ENCODE results near the gene RANBP1. TPM values are rescaled to one million over a fixed set of nuclear protein-coding genes. Genes with fewer than 3 reads are reported as not detected.

The RANBP1 gene
- total RNA-seq, 2 experiments from 2014 or later, result 68.1 to 72.1 TPM

- Histone ChIP-seq H3K36me3 (ENCODE audit: insufficient read depth, low read length) (no peaks in the 10 kb centered on the region), H3K9me3 (ENCODE audit: control insufficient read depth in 1 of 2, insufficient read depth in 1 of 2, low read length in 2 of 2) (no peaks in the 10 kb centered on the region), H3K4me1 (ENCODE audit: insufficient read depth, low read length) (peaks cover 15% of the 10 kb centered on the region), H3K27me3 (ENCODE audit: control insufficient read depth in 1 of 2, insufficient read depth in 2 of 2, low read length in 2 of 2) (peaks cover 4 to 6% of the 10 kb centered on the region in 2 experiments), H3K27ac (ENCODE audit: low read depth in 1 of 2, low read length in 2 of 2) (no peak overlapping the region), H3K4me3 (ENCODE audit: low read length) (no peak overlapping the region)
- no peaks in the 10 kb centered on the region for H3K9me3 Mint-ChIP-seq
- no peak for TF ChIP-seq CTCF (IDR thresholded peaks at IDR 0.05)
- ATAC-seq (ENCODE audit: poor library complexity) (no peak), DNase-seq (no peak)
- H3K27me3 Mint-ChIP-seq, result no peaks in the 10 kb centered on the region
- no peaks in the 10 kb centered on the region for H3K36me3 Mint-ChIP-seq (ENCODE audit: low read depth)
- H3K4me3 Mint-ChIP-seq, result no peak overlapping the region
- POLR2A ChIA-PET, result no interaction called here
- intact Hi-C loops (cut with DNase I, micrococcal nuclease), result no loop called here
- CTCF ChIA-PET, result no interaction called here
- no peak overlapping the region for H3K27ac Mint-ChIP-seq
- H3K4me1 Mint-ChIP-seq (ENCODE audit: low read depth), result no peaks in the 10 kb centered on the region
Observed at GRCh38 chr22:20151276-20151588, 35.3 kb downstream of the RANBP1 start.

GRCh38 chr22:20152464-20152890 is 36.6 kb downstream of the RANBP1 start:
- H3K4me3 Mint-ChIP-seq, result no peak overlapping the region

GRCh38 chr22:20153945-20154344 is 38.0 kb downstream of the RANBP1 start:
- DNase-seq (no peak), ATAC-seq (ENCODE audit: poor library complexity) (no peak)
- peaks cover 0 to 10% of the 10 kb centered on the region in 2 experiments for H3K9me3 ChIP-seq (ENCODE audit: control insufficient read depth in 1 of 2, insufficient read depth in 1 of 2, low read length in 2 of 2)
- H3K36me3 ChIP-seq (ENCODE audit: insufficient read depth, low read length), result no peaks in the 10 kb centered on the region
- Mint-ChIP-seq H3K4me3 (no peak overlapping the region), H3K27me3 (peaks cover 5% of the 10 kb centered on the region), H3K27ac (no peak overlapping the region), H3K36me3 (ENCODE audit: low read depth) (no peaks in the 10 kb centered on the region), H3K9me3 (no peaks in the 10 kb centered on the region), H3K4me1 (ENCODE audit: low read depth) (peaks cover 4% of the 10 kb centered on the region)
- H3K4me1 ChIP-seq (ENCODE audit: insufficient read depth, low read length), result peaks cover 21% of the 10 kb centered on the region
- H3K4me3 ChIP-seq (ENCODE audit: low read length), result no peak overlapping the region
- CTCF ChIA-PET, result no interaction called here
- intact Hi-C loops (cut with DNase I, micrococcal nuclease), result no loop called here
- H3K27me3 ChIP-seq (ENCODE audit: control insufficient read depth in 1 of 2, insufficient read depth in 2 of 2, low read length in 2 of 2), result peaks cover 4 to 6% of the 10 kb centered on the region in 2 experiments
- no peak overlapping the region for H3K27ac ChIP-seq (ENCODE audit: low read depth in 1 of 2, low read length in 2 of 2)
- no peak for TF ChIP-seq CTCF (IDR thresholded peaks at IDR 0.05)
- POLR2A ChIA-PET, result no interaction called here

More at GRCh38 chr22:20152464-20152890, 36.6 kb downstream of the RANBP1 start:
- no peak for TF ChIP-seq CTCF (IDR thresholded peaks at IDR 0.05)
- CTCF ChIA-PET, result no interaction called here
- Histone ChIP-seq H3K4me1 (ENCODE audit: insufficient read depth, low read length) (peaks cover 20% of the 10 kb centered on the region), H3K4me3 (ENCODE audit: low read length) (no peak overlapping the region), H3K36me3 (ENCODE audit: insufficient read depth, low read length) (no peaks in the 10 kb centered on the region), H3K27ac (ENCODE audit: low read depth in 1 of 2, low read length in 2 of 2) (no peak overlapping the region), H3K9me3 (ENCODE audit: control insufficient read depth in 1 of 2, insufficient read depth in 1 of 2, low read length in 2 of 2) (peaks cover 0 to 3% of the 10 kb centered on the region in 2 experiments), H3K27me3 (ENCODE audit: control insufficient read depth in 1 of 2, insufficient read depth in 2 of 2, low read length in 2 of 2) (peaks cover 4 to 6% of the 10 kb centered on the region in 2 experiments)
- ATAC-seq (ENCODE audit: poor library complexity) (no peak), DNase-seq (no peak)
- H3K4me1 Mint-ChIP-seq (ENCODE audit: low read depth), result peaks cover 4% of the 10 kb centered on the region
- intact Hi-C loops (cut with DNase I, micrococcal nuclease), result no loop called here
- no peak overlapping the region for H3K27ac Mint-ChIP-seq
- POLR2A ChIA-PET, result no interaction called here
- peaks cover 5% of the 10 kb centered on the region for H3K27me3 Mint-ChIP-seq
- H3K9me3 Mint-ChIP-seq, result no peaks in the 10 kb centered on the region
- no peaks in the 10 kb centered on the region for H3K36me3 Mint-ChIP-seq (ENCODE audit: low read depth)
